ENCODE results near the gene GALR3.

The GALR3 gene

DNA sequence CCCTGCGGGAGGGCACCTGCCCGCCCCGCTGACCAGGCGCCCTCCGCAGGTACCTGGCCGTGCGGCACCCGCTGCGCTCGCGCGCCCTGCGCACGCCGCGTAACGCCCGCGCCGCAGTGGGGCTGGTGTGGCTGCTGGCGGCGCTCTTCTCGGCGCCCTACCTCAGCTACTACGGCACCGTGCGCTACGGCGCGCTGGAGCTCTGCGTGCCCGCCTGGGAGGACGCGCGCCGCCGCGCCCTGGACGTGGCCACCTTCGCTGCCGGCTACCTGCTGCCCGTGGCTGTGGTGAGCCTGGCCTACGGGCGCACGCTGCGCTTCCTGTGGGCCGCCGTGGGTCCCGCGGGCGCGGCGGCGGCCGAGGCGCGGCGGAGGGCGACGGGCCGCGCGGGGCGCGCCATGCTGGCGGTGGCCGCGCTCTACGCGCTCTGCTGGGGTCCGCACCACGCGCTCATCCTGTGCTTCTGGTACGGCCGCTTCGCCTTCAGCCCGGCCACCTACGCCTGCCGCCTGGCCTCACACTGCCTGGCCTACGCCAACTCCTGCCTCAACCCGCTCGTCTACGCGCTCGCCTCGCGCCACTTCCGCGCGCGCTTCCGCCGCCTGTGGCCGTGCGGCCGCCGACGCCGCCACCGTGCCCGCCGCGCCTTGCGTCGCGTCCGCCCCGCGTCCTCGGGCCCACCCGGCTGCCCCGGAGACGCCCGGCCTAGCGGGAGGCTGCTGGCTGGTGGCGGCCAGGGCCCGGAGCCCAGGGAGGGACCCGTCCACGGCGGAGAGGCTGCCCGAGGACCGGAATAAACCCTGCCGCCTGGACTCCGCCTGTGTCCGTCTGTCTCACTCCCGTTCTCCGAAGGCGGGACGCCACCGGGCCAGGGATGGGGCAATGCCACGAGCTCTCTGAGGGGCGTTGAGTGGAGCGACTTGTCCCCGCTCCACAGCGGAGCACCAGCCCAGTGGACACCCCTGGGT, 1.8 kb downstream of the GALR3 start:
- no peak for DNase-seq

DNA sequence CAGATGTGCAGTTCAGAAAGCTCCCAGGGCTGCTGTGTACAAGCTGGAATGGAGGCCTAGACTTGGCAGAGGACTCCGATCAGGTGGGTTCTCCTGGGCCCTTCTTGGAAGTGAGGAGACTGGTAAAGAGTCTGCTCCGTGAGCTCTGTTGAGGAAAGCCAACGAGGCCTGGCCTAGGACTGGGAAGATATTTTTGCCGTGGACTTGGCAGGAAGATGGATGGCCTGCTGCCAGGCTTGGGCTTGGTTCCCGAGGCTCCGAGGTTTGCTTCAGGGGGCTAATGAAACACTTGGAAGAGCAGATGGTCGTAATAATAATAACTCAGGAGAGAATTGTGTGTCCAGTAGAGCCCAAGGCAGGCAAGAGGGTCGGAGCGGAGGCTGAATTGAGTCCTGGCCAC, 3.9 kb downstream of the GALR3 start:
- DNase-seq: no peak

DNA sequence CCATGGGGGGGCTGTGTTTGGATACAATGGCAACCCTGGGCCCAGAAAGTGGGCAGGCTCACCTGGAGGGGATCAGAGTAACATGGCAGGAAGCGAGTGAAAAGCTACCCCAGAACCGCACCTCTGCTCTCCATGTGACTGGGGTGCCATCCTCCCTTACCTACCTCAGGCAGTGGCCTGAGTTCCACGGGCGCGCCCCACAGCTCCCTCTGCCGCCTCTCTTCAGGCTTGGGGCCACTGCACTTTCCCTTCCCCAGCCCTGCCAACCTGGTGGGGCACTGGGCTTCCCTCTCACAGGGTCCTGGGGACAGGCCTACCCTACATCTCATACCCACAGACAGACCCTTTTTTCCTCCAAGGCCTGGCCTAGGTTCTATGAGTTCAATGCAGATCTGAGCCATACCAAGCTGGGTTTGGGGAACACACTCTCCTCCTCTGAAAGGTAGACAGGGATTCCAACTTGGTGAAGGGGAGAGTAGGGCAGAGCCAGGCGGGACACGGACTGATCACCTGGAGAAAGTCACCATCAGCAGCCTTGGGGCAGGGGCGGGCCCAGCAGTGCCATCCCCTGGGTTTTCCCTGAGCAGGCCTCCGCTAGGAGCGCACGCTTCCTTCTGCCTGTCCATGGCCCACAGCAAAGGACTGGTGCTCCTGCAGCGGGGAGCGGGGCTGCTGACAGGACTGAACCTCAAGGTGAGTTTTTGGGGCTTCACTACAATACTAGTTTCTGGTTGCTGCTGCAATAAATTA, 7.1 kb downstream of the GALR3 start:
- DNase-seq: no peak

DNA sequence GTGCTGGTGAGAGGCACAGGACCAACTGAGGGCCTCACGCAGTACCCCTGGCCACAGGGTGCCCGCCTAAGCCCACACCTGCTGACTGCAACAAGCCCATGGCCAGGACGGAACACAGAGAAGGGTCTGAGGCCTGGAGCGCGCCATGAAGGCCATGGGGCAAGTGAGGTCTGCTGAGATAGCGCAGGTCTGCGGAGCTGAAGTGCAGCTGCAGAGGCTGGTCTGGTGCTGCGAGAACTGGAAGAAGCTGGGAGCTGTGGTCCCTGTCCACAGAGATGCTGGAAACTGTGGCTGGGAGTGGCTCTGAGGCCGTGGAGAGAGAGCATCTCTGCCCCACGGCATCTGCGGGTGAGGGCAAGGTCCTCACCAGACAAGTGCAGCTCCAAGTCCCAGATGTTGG, 8.3 kb downstream of the GALR3 start:
- DNase-seq: no peak

DNA sequence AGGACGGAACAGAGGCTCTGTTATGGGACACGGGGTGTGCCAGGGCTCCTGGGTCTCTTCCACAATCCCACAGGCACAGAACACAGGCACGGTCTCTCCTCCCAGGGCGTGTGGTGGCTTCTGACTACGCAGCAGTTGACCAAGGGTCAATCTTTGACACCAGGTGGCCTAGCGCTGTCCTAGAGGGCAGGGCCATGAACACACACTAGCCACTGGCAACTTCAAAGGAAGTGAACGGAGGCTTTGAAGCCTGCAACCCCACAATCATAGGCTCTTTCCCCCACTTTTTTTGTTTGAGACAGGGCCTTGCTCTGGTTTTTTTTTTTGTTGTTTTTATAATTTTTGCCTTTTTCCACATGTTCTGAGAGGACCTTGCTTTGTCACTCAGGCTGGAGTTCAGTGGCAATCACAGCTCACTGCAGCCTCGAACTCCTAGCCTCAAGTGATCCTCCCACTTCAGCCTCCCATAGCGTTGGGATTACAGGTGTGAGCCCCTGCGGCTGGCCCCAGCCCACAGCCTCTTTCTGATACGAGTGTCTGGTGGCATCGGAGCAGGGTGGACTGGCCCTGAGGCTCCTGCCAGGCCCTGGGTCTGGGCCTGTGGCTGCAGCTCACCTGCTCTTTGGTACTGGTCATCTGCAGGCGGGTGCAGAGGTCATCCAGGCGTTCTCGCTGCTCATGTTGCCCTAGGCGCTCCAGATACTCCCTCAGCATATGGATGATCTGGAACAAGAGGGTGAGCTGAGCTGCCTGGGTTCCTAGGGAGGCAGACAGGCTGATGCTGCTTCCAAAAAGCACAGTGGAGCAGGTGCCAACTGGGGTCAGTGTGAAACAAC, 9.1 kb downstream of the GALR3 start:
- no peak for DNase-seq

DNA sequence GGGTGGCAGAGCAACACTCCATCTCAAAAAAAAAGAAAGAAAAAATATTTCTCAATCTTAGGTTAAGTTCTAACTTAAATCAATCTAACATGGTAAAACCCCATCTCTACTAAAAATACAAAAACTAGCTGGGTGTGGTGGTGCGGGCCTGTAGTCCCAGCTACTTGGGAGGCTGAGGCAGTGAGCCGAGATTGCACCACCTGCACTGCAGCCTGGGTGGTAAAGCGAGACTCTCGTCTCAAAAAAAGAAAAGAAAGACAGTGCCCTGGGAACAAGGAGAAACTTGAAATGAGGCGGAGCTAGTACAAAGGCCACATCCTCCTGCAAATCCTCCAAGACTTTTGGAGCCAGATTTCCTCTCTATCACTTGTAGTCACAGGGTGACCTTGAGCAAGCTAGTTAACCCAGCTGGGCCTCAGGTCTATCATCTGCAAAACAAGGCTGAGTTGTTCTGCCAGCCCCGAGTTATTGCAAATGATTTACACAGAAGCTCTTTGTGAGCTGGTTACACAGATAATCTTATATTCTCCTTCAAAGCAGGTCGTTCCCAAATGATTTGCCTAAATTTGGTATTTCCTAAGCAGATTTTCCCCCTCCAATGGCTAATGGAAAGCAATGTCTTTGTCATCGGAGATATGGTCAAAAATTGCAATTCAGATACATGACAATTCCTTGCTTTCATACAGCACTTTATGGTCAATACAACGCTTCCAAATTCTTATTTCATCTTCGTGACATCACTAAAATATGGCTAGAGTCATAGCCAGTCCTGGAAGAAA, 19.0 kb downstream of the GALR3 start:
- DNase-seq: no peak

DNA sequence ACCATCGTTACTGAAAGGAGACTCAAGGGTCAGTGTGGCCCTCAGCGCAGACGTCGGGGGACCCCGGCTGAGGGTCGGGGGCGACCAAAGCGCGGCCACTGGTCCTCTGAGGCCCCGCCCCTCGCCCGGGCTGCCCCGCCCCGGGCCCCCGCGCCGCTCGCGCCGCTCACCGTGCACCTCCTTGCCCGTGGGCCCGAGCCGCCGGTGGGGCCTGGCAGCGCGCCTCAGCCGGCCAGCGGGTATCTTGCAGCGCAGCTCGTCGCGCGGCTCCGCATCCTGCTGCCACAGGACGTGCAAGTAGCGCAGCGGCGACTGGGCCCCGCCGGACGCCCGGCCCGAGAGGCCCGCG, 20.5 kb downstream of the GALR3 start:
- no peak for DNase-seq

DNA sequence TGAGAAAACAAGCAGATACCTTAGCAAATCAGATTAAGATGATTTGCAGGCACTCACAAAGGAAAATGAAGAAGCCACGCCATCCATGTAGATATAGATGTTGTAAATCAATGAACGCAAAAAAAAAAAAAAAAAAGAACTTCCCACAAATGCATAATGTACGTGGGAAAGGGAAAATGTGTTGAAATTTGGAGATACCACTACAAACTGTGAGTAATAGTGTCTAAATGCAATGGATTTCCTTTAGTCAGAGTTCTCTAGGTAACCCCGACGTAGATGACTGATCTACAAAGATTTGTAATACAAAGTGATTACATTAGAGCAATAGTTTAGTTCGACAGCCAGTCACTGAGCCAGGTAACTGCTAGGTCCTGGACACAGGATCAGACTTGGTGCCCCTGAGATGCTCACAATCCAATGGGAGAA, 21.7 kb downstream of the GALR3 start:
- no peak for DNase-seq

DNA sequence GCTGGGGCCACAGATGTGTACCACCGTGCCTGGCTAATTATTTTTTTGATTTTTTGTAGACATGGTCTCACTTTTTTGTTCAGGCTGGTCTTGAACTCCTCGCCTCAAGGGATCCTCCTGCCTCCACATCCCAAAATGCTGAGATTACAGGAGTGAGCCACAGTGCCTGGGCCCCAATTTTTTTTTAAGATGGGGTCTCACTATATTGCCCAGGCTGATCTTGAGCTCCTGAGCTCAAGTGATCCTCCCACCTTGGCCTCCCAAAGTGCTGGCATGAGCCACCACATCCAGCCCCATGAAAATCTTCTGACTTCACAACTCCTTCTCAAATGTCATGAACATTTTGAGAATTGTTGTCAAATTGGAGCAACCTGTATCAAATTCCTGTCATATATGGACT, 23.3 kb downstream of the GALR3 start:
- DNase-seq: no peak

DNA sequence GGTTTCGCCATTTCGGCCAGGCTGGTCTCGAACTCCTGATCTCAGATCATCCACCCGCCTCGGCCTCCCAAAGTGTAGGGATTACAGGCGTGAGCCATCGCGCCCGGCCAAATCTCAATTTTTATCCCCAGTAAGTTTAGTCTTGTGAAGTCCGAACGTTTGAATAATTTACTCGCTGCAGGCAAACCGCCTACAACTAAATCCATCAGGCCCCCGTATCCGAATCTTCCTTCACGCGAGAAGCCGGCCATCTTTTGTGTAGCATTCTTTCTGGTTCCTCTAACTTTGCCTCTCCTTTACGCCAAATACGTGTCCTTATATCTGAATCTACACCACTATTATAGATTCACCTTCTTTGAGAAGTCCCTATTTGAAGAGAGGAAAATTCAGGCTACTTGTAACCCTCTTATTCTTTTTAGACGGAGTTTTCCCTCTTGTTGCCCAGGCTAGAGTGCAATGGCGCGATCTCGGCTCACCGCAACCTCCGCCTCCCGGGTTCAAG, 25.5 kb downstream of the GALR3 start:
- DNase-seq: no peak

DNA sequence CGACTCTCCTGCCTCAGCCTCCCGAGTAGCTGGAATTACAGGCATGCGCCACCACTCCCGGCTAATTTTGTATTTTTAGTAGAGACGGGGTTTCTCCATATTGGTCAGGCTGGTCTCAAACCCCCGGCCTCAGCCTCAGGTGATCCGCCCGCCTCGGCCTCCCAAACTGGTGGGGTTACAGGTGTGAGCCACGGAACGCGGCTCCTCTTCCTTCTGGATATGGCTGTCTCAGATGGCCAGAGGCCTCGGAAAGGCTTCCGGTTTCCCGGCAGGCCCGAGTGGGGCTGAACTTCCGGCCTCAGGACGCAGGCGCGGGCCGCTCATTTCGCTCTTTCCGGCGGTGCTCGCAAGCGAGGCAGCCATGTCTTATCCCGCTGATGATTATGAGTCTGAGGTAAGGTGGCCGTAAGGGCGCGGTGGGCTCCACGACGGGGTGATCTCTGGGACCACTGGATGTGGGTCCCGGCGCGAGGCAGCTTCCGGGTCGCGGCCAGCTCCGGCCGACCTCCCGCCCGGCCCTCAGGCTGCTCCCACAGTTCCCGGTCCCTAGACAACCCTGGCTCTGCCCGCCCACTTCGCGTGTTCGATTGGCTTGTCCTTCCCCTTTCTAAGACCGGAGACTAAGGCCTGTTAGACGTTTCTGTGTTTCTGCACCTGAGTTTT, 26.0 kb downstream of the GALR3 start, which contains the start of gene EIF3L:
Gene EIF3L, plus strand, starts transcription at position 331 of the 663 bp plus-strand sequence. Its CDS starts 31 bp downstream, at position 362.
- DNase-seq: peak; percentile 79

DNA sequence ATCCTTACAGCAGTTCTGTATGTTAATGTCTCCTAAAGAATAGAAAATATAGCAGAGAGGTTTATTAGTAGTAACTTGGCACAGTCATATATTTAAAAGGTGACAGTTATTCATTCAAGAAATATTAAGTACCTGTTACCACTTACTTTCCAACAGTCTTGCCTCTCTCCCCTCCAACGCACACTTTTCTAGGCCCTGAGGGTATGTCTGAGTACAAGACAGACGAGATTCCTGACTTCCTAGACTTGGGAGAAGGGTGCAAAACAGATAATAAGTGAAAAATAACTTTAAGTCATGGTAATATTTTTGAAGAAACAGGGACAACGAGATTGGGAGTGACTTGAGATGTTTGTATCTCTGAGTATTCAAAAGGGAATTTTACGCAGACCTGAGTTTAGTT, 27.6 kb downstream of the GALR3 start:
- no peak for DNase-seq

DNA sequence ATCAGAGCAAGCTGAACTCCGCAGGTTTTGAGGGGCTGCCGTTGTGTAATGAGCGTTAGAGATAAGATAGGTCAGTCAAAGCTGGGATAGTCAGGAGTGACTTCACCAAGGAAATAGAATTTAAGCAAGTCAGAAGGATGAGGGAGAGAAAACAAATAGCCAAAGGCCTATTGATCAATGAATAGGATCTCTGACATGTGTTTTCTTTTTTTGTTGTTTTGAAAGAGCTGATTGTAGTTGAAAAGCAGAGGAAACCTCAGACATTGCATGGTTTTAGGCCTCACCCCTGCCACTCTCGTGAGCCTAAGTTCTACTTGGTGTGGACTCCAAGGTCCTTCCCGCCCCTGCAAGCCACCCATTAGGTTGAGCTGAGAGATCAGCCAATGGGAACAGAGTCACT, 29.2 kb downstream of the GALR3 start:
- no peak for DNase-seq

DNA sequence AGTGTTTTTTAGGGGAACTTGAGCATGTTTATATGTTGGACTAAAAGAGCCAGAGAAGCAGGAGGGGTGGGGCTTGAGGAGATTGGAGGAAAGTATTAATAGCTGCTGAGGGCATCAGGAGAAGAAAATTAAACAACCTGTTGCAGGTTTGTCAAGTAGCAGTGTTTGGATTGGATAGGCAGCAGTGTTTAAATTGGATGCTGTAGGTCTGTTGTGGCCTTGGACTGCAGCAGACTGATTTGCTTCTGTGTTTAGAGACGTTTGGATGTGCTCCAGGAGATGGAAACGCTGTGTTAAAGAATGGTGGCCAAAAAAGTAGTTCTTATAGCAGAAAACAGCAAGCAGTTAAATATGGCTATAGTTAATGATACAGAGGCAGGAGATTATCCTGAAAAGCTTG, 31.8 kb downstream of the GALR3 start:
- DNase-seq: no peak

DNA sequence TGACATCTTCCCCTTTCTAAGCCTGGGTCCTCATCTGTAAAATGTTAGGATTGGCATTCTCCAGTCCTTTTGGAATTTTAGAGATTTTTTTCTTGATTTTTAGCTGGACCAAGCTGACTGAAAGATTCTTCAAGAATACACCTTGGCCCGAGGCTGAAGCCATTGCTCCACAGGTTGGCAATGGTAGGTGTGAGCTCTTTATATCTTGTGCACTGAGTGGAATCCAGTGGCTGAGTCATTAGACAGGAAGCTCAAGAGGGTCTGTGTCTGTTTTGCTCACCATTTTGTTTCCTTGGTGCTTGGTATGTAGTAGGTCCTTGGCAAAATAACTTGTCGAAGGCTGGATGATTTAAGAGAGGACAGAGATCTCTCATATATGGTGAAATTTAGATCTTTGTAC, 32.3 kb downstream of the GALR3 start:
- no peak for DNase-seq

DNA sequence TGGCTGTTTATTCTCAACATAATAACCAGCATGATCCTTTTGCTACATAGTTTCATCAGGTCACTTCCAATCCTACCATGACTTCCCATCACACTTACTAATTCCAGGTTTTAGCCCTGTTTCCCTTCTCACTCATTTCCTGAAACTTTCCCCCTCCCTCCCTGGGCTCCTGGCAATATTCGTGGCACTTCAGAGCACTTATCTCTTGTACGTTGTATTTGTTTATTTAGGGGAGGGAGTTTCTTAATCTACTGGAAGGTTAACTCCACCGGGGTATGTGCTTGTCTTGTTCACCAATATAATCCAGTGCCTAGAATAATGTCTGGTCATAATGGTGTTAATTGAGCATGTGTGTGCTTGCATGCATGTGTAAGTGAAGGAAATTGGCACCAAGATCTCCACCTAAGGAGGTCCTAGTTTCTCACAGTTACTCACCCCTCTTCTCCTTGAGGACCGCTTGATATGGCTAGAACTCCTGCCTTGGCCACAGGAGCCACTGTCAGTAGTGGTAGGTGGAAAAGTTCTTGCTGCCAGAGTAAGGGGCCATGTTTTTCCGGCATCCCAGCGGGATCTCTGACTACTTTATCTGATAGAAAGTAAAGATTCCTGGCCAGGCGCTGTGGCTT, 37.7 kb downstream of the GALR3 start:
- no peak for DNase-seq

DNA sequence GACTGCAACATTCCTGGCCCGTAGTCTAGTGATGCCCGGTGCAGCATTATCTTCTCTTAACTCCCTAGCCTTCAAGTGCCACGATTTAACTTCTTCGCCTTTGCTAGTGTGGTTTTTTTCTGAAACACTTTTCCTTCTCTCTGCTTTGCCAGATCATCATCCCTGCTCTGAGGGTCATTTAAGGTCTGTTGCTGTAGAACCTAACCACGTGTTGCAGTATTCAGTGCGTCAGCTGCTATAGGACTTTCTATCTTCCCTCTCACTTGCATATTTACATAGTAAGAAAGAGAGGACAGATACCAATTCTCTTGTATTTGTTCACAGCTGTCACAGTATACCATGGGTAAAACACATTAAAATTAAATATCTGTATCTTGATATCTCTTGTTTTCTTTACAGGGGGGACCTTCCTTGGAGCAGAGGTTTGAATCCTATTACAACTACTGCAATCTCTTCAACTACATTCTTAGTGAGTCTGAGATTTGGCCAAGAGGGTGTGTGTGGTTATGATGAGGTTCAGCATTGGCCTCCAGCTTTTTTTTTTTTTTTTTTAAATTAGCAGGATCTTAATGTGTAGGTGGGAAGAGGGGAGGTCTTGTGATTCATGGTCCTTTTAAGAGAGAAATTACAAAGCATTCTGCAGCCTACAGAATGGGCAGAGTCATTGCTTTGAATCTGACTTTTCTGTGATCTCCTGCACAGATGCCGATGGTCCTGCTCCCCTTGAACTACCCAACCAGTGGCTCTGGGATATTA, 39.6 kb downstream of the GALR3 start:
- DNase-seq: no peak

DNA sequence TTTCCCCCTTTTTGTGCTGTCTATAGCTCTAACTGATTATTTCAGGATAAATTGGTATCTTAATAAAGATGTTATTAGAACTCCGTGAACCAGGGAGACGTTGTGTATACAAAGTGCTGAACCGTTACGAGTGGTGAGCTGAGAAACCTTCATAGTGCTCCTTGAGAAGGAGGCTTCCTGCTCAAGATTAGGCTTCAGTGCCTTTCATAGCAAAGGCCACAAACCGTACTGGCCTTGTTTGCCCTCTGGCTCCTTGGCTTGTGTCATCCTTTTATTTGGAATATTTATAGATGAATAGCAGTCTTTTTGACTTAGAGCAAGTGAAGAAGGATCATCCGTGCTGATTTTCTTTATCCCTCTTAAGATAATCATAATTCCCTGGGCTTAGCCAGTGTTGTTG, 42.3 kb downstream of the GALR3 start:
- DNase-seq: no peak

DNA sequence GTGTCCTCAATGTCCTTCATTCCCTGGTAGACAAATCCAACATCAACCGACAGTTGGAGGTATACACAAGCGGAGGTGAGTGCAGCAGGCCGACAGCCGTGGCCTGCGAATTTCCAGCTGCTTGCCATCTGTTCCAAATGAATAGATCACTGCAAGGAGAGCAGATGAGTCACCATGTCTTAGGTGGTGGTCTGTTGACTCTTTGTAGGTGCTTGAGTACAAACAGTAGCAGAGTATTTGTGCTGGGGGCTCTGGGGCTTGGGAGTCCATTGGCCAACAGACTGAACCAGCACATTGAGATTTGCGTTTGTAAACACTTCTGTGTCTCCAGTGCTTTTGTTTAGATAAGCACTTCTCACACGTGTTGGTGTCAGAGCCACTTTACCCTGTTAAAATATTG, 47.1 kb downstream of the GALR3 start:
- no peak for DNase-seq
